SKM-1 treated with dmso at 0.1 percent for 144 hours (cell line): ENCODE results near the gene SMLR1.

ENCODE experiments used
- DNase-seq: peaks from one replicate; lab custom pipeline; 2025; ENCODE audit not compliant: unreplicated experiment; lab: John Stamatoyannopoulos, UW

SMLR1 gene

GRCh38 chr6:130824978-130825694 lies 2.1 kb upstream of the SMLR1 start:
- no peak for DNase-seq

- no peak for DNase-seq
These were observed 1.3 kb upstream of the SMLR1 start for GRCh38 chr6:130825772-130826441.

DNA sequence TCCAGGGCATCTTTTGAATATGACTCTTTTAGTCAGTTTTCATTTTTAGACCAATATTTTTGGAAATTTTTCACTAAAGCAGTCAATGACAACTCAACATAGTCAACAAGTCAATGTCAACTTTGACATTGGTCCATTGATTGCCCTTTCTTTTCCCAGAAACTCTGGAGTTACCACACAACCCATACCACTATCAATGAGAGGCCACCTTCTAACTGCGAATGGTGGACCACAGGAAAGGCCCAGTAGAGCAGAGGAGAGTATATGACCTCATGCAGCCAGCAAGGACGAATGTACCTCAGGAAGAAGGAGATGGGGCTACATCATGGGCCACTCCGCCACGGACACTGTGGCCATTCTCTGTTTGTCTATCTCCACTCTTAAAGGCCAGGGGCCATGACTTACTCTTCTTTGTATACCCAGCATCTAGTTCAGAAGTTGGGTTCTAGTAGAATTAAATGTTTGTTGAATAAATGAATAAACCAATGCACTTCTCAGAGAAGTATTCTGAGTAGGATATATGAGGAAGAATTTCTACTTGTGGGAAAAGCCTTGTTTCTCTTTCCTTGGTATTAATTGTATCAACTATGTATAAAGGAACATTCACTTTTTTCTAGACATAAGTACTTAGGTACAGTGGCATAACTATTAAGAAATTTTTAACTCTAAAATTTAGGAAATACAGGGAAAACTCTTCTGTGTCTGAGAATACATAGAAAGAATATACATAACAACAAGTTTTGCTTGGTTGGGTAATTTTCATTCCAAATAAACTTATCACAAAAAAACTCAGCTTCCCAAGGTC lies 562 bp upstream of the SMLR1 start:
- no peak for DNase-seq

DNA sequence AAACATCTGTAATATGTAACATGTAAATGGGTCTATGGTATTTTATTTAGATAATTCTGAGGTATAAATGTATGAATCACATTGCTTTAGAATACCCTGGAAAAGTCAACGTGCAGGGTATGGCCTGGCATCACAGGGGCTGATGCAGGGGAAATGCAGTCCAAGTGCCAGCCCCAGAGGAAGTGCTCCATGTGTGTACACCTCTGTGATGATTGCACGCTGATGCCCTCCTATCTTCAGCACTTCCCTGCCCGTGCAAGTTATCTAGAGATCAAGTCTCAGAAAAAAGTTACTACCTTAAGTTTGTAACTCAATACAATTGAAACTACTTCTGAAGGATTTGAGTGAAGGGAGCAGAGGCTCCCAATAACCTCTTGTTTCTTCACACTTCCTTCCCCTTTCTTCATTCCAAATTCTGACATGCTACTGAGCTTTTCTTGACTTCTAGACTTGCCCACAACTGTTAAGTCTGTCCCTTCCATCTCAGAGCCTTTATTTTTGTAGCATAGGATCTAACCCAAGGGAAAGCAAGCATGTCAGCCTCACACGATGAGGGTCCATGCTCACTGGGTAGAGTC lies 2.2 kb downstream of the SMLR1 start:
- peak; percentile 79 for DNase-seq

- DNase-seq: no peak
These were observed 4.4 kb downstream of the SMLR1 start for GRCh38 chr6:130831607-130832006.

GRCh38 chr6:130833569-130833968 lies 6.4 kb downstream of the SMLR1 start:
- DNase-seq: no peak

GRCh38 chr6:130834482-130835251 lies 7.5 kb downstream of the SMLR1 start:
- no peak for DNase-seq

GRCh38 chr6:130836055-130836640 lies 8.9 kb downstream of the SMLR1 start:
- no peak for DNase-seq

DNA sequence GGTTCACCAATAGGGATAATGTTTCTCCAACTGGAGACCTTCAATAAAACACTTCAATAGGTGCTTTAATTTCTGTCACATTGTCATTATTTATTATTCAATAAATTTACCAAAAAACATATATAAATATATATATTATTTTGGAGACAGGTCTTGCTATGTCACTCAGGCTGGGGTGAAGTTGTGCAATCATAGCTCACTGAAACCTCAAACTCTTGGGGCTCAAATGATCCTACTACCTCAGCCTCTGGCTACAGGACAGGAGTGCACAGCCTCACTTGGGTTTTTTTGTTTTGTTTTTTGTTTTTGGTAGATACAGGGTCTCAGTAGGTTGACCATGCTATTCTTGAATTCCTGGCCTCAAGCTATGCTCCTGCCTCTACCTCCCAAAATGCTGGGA lies 9.9 kb downstream of the SMLR1 start:
- no peak for DNase-seq

DNA sequence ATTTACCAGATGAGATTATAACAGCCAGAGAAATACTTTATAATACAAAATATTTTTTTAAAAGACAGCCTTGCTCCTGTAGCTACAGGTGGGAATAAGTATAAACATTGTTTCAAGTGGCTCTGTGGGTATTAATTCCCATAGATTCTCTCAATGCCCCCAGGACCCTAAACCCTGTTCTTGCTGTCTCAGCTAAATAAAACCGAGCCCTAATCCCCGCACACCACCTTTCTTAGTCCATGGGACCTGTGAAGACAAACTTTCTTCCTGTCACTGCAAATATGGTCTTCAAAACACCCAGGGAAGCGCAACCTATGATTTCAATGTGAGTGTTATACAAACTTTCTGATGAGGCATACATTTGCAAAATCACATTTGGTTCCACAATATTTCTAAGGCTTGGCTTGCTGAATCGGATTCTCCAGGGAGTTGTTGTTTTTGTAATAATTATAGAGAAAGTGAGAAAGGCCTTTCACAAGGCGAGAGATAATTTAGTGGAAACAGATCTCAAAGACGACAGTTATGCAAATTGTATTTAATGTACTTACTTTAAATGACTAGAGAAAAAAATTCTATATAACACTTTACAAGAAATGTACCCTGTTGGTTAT lies 11.1 kb downstream of the SMLR1 start:
- no peak for DNase-seq

DNA sequence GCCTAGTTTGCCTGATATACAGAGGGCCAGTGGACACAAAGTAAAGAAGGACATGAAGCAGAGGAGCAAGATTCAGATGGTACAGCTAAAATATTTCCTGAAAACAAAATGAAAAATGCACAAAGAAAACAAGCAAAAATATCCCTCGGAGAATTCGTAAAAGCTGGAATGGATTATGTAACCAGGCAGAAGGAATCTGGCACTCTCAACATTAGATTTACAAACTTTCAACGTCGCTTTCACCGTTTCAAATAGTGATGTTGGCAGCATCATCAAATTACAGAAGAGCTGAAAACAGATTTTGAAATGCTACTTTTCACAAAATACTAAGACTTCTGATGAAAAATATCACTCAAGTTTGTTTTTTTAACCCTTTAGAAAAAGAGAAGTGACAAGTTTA lies 11.7 kb downstream of the SMLR1 start:
- DNase-seq: no peak

GRCh38 chr6:130839379-130839778 lies 12.2 kb downstream of the SMLR1 start:
- DNase-seq: no peak

GRCh38 chr6:130840050-130840449 lies 12.8 kb downstream of the SMLR1 start:
- no peak for DNase-seq

DNA sequence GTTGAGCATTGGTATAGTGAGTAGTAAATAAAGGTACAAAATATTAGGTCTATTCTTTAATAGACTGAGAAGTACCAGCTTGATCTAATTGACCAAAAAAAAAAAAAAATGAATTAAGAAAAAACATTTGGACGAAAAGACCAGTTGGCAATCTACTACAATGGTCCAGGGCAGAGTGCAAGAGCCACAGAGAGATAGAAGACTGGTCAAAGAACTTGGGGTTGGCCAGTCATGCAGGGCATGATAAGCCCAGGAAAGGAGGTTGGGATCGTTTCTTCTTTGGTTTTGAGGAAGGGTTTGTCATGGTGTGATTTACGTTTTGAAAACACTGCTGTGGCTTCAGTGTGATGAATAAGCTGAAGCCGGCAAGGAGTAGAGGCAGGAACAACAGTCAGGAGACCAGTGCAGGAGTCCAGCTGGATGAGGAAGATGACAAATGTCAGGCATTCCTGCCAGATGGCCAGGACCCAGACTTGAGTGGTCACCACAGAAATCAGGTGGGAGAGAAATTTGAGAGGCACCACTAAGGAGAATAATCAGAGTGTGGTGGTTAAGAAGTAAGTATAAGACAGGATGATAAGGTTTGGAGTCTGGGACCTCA lies 14.0 kb downstream of the SMLR1 start:
- no peak for DNase-seq

DNA sequence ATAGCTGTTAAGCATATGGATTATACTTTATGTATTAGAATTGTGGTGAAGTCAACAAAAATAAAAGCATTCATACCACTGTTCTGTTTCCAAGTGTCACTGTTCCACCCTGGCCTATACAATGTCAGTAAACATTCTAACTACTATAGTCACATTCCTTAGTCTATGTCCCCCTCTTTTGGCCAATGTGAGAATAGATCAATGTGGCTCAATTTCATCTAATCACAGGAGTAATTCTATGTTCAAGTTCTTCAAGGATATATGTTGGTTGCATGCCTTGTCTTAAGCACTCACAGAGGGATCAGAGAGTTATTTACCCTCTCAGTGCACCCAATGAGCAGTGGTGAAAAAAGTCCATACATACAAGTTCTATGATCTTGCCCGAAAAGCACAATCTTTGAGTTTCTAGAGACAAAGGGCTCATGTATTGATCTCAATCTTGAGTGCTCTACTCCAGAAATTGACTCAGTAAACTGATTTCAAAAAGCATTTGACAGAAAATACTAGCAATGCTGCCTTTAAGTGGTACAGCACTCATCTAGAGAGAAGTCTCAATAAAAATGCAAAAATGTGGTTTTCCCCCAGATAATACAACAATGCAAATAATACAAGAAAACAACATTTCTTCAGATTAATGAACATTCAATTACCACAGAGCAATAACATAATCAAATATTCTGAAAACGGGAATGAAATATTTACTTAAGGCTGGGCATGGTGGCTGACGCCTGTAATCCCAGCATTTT lies 16.5 kb downstream of the SMLR1 start:
- DNase-seq: no peak

DNA sequence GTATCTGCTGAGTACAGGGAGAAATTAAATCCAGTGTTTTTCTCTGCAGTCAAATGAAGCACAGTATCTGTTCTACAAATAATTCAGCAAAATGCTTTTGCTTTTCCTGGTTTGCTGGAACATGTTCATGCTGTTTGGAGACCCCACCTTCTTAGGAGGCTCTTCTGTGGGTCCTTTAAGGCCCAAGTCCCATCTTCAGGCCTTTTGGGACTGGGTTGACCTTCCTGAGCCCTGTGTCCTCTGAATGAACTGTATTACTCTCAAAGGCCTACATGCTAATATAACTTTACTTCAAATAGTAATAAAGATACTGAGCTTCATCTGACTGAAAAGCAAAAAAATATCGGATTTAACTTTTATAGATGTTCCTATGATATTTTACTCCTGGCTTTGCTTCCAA lies 19.3 kb downstream of the SMLR1 start:
- DNase-seq: no peak

DNA sequence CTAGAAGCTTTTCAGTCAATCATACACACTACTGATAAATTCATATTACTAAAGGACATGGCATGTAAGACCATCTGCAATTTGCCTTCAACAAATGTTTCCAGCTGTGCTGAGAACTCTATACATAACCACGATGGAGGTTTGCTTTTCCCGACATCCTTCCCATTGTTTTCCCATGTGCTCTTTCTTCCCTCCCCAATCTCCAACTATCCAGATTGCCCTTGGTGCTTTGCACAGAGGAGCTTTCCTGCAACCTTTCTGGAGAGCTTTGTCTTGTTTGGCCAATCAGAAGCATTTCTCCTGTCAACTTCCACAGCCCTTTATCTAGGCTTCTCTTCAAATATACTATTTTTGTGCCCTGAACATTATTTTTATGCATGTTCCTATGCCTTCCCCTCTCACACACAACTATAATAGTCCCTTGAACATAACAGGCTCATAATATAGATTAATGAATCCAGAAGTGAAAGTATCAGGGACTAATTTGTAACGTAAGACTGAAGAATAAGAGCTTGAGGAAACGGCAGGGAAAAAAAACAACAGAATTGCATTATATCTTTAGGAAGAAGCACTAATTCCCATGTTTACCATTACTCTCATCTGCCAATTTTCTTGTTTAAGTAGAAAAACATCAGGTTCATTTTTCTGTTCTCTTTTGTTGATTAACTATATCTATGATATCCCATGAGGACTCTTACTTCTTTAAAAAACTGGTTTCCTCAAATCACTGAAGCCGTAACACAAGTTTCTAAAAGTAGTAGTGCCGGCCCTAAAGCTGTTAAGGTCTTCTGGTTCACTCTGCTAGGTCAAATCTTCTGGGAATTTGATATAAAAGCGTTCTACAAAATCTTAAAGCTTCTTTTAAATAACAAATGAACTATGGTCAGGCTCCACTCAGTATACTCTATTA lies 20.1 kb downstream of the SMLR1 start:
- no peak for DNase-seq

GRCh38 chr6:130848945-130849344 lies 21.7 kb downstream of the SMLR1 start:
- DNase-seq: no peak
